ENCODE results near the gene NDRG3. TPM values are rescaled to one million over a fixed set of nuclear protein-coding genes. Genes with fewer than 3 reads are reported as not detected.

The NDRG3 gene
- total and polyA plus RNA-seq, 2 donors (not counting 3 experiments of a cell fraction or from before 2014, with no cell fraction given): 25.7 to 27.7 TPM

GRCh38 chr20:36785308-36785707 is 39.4 kb upstream of the NDRG3 start:
- dilution Hi-C loops (cut with MboI; ENCODE audit: extremely low pct_ligation_motif_present, low sequenced_read_pairs): no loop called here
- POLR2A ChIA-PET: no interaction called here

More at GRCh38 chr20:36785308-36785707, 39.4 kb upstream of the NDRG3 start:
- FAIRE-seq: no peak
- Histone ChIP-seq H3K4me1 (ENCODE audit: control insufficient read depth, extremely low read depth, insufficient read depth, low read length) (no peaks in the 10 kb centered on the region), H3K79me2 (ENCODE audit: control insufficient read depth, insufficient read depth, low read length) (no peaks in the 10 kb centered on the region), H3K9me1 (replicated peaks; ENCODE audit: control insufficient read depth, extremely low read depth, insufficient read depth, low read length) (no peaks in the 10 kb centered on the region), H4K20me1 (replicated peaks; ENCODE audit: control insufficient read depth, extremely low read depth, insufficient read depth, low read length) (no peaks in the 10 kb centered on the region), H3K36me3 (ENCODE audit: control insufficient read depth in 2 of 2, extremely low read depth in 1 of 2, insufficient read depth in 2 of 2, low read length in 2 of 2) (peaks cover 6 to 27% of the 10 kb centered on the region in 2 experiments), H3K4me2 (ENCODE audit: insufficient read depth, low read length) (no peak overlapping the region), H3K9ac (replicated peaks; ENCODE audit: extremely low read depth, insufficient read depth, low read length) (no peak overlapping the region), H3K27ac (ENCODE audit: insufficient read depth, low read depth, low read length) (no peak overlapping the region), H2AFZ (ENCODE audit: low read depth, low read length) (no peak overlapping the region), H3K9me3 (replicated peaks; ENCODE audit: control insufficient read depth, insufficient read depth, low read length) (no peaks in the 10 kb centered on the region), H3K27me3 (ENCODE audit: control insufficient read depth in 2 of 2, insufficient read depth in 2 of 2, low read length in 2 of 2) (no peaks in the 10 kb centered on the region), H3K4me3 (replicated peaks in 1 of 3; ENCODE audit: insufficient read depth in 1 of 3, low read depth in 1 of 3, low read length in 3 of 3) (no peak overlapping the region)
- CTCF ChIA-PET: no interaction called here
- intact Hi-C loops (cut with micrococcal nuclease): no loop called here
- TF ChIP-seq GATA2 (IDR thresholded peaks at IDR 0.05; ENCODE audit: insufficient read depth, insufficient read length, low read depth, low read length): no peak
- TF ChIP-seq EZH2 (IDR thresholded peaks at IDR 0.05; ENCODE audit: borderline replicate concordance, low read depth, low read length, severe bottlenecking): no peak
- no peak for TF ChIP-seq MYC (IDR thresholded peaks at IDR 0.05; ENCODE audit: low read depth, low read length)
- no peak for TF ChIP-seq POLR2AphosphoS5 (IDR thresholded peaks at IDR 0.05; ENCODE audit: insufficient read depth, low read depth, low read length)
- TF ChIP-seq FOS (IDR thresholded peaks at IDR 0.05; ENCODE audit: borderline replicate concordance, insufficient read depth, low read length): no peak
- TF ChIP-seq JUN (IDR thresholded peaks at IDR 0.05; ENCODE audit: borderline replicate concordance, insufficient read depth, insufficient read length, low read depth): no peak
- TF ChIP-seq MAX (IDR thresholded peaks at IDR 0.05; ENCODE audit: insufficient read depth, insufficient read length): no peak
- no peak for TF ChIP-seq CTCF (IDR thresholded peaks at IDR 0.05; ENCODE audit: extremely low read depth in 1 of 2, insufficient read depth in 1 of 2, low read depth in 1 of 2, low read length in 2 of 2)
- TF ChIP-seq POLR2A (IDR thresholded peaks at IDR 0.05; ENCODE audit: low read depth, low read length): no peak
- BruUV-seq (replicated peaks): no TSS peak
- DNase-seq (ENCODE audit: low read depth, low spot score): no peak
